GM21825 (cell line): ENCODE results near the gene FAM174B.

ENCODE experiments used
- ATAC-seq: cut with Tn5 transposase; IDR thresholded peaks from one replicate; pipeline ENCODE4 v1.9.1; 2021; ENCODE audit warnings: mild to moderate bottlenecking, moderate library complexity; ENCODE audit not compliant: unreplicated experiment

Gene FAM174B

GRCh38 chr15:92643849-92644815 lies 11.4 kb downstream of the FAM174B start:
- no peak for ATAC-seq

GRCh38 chr15:92638709-92639365 lies 16.7 kb downstream of the FAM174B start:
- no peak for ATAC-seq

- no peak for ATAC-seq
These were observed 17.3 kb downstream of the FAM174B start for GRCh38 chr15:92638291-92638708.

DNA sequence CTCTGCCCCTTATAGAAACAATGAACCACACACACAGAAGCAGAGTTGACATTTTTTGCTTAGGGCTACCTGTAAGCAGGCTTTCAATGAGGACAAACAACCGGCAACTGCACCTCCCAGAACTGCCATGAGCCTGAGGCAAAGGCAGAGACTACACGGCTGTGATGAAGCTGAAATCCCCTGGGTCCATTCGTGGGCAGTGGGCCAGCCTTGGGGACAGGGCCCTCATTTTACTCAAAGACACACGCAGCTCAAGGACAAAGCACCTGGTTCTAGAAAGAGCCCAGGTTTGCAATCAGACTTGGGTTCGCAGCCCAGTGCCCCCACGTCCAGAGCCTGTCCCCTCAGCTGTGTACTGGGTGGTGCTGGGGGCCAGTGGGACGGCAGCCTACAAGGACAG lies 17.9 kb downstream of the FAM174B start:
- no peak for ATAC-seq

GRCh38 chr15:92636908-92637481 lies 18.6 kb downstream of the FAM174B start:
- no peak for ATAC-seq

GRCh38 chr15:92636401-92636907 lies 19.1 kb downstream of the FAM174B start:
- ATAC-seq, result no peak

GRCh38 chr15:92634671-92635201 lies 20.8 kb downstream of the FAM174B start:
- ATAC-seq, result no peak

DNA sequence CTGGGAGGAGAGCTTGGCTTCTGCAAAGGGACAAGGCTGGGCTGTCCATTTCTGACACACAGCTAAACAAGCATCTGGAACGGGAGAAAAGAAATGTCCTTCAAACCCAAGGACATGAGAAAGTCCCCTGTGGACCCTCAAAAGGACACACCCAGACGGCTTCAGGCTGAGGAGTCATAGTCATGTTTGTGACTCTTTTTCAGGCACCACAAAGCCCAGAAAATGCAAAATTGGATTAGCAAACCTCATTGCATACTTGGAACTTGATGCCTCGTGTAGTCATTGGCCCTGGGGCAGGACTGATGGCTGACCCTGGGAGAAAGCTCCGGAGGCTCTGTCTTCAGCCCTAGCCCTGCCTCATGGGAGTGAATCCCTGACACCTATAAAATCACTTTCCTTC lies 21.5 kb downstream of the FAM174B start:
- no peak for ATAC-seq

DNA sequence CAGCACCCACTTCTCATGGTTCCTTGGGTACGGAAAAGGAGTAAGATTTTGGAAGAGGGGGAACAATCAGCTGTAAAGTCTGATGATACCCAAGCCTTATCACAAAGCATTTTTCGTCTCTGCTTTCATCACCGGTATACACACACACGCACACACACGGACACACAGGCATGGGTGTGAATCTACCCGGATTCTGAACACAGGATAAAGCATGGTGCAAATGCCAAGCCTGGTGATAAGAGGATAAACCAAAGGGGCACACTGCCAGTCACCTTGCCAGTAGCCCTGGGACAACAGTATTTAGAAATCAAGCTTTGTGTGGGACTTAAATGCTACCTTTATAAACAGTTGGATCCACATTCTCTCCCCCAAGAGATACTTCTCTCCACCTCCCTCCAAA lies 22.2 kb downstream of the FAM174B start:
- no peak for ATAC-seq

DNA sequence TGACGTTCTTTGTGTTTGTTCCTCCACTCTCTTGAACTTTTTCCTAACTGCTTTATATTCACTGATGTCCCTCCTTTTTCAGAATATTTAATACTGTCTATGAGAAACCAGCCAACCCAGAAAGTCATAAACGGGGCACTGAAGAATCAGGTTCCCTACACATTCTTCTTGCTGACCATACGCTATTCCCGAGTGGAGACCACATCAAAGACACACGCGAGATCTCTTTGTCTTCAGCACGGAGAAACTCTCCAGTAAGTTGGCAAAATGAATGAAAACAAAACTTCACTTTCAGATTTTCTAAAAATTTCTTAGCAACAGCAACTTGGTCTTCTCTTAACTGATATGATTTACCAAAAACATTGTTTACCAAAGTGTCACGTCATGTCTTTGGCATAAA lies 22.6 kb downstream of the FAM174B start:
- no peak for ATAC-seq

DNA sequence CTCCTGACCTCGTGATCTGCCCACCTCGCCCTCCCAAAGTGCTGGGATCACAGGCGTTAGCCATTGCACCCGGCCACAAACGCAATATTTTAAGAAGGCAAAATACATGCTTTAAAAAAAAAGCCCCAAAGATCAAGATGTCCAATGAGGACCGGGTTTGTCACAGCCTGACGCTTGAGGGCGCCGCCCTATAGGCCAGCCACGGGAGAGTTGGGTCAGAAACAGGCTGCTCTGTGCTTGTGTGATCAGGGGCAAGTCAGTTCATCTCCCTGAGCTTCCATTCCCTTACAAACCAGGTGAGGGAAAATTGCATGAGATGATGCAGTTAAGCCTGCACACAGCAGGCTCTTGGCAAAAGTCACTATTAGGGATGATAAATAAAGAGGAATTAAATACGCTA lies 23.9 kb downstream of the FAM174B start:
- ATAC-seq, result no peak

DNA sequence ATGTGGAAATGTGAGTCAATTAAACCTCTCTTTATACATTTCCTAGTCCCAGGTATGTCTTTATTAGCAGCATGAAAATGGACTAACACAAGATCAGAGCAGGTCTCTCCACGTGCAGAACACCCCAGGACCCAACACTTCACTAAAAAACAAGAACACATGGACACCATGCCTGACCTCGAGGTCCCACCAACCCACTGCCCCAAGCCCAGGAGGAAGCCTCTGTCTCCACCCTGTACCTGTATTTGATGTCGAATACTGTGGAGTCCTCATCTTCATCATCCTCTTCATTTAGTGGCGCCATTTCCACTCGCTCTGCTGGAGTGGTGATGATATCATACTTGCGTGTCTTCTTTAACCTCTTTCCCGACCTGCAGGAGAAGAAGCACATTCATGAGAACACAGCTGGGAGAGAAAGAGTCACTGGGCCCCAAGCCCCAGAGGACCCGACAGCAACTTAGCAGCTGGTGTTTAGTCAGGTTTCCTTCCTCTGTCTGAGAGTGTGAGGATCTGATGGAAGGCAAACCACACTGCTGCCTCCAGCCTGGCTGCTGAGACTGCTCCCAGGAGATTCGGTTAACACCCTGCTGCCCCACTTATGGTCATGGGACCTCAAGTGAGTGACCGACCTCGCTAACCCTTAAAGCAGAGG lies 25.5 kb downstream of the FAM174B start:
- no peak for ATAC-seq

GRCh38 chr15:92629276-92629974 lies 26.1 kb downstream of the FAM174B start:
- ATAC-seq, result no peak

- no peak for ATAC-seq
These were observed 28.6 kb downstream of the FAM174B start for GRCh38 chr15:92627014-92627413.

DNA sequence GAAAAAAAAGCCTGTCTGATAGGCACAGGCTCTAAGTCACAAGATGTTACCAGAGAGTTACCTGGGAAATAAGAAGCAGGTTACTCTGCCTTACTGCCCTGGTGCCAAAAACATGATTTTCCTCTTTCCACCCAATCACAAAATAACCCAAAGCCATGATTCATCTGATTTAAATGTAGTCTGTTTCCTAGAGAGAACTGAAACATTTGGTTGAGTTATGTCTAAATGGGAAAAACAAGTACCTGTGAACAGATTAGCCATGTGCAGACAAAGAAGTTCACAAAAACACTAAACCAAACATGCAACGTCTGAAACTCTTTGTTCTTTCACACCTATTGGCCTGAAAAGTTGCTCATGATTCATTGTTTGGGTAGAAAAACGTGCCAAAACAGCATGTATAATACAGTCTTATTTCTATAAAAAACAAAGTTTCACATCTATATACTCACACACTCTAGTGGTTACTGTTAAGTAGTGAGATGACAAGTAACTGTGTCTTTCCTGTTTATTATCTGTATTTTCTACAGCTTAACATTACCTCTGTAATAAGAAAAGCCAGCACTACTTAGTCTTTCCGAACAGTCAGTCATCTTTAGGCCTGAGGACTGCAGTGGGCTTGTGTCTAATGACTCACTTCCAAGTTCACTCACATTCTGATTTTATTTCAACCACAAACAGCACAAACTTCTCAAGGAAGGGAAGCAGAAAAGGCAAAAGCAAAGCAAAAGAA lies 30.2 kb downstream of the FAM174B start:
- peak; percentile 67 for ATAC-seq

GRCh38 chr15:92624401-92624991 lies 31.1 kb downstream of the FAM174B start:
- no peak for ATAC-seq

- no peak for ATAC-seq
These were observed 32.1 kb downstream of the FAM174B start for GRCh38 chr15:92623435-92623834.

- no peak for ATAC-seq
These were observed 33.5 kb downstream of the FAM174B start for GRCh38 chr15:92621972-92622533.

GRCh38 chr15:92620991-92621390 lies 34.6 kb downstream of the FAM174B start:
- ATAC-seq, result no peak
